Endothelial cell of umbilical vein (primary cell): ENCODE data around the gene RPS28. TPM values are rescaled to one million over a fixed set of nuclear protein-coding genes. Genes with fewer than 3 reads are reported as not detected.
"Not testable (repeated sequence)": the region's sequence is repeated elsewhere in the genome, so short reads cannot be mapped to it uniquely, and the experiment has no call there.

Source experiments
- BruUV-seq: library from RNA; stranded (reverse); fragments of 400-500 nt; replicated peaks from 2 replicates; lab custom pipeline; 2021; lab: Mats Ljungman, UMichigan
- CTCF ChIA-PET: fragments of 300-600, 350-600 bp; sonication (Branson Sonifier 250); formaldehyde crosslinking; loops from one replicate; lab custom pipeline; 2021; ENCODE audit warnings: antibody characterized with exemption, inconsistent platforms; lab: Charles Lee
- POLR2A ChIA-PET: fragments of 300-600, 350-600 bp; sonication (Branson Sonifier 250); formaldehyde crosslinking; loops from one replicate; lab custom pipeline; 2021; ENCODE audit warnings: antibody characterized with exemption, inconsistent platforms; lab: Charles Lee
- DNase-seq: peaks from one replicate; pipeline ENCODE4 v3.0.0-alpha.2; 2011; ENCODE audit warnings: low read depth, low spot score
- FAIRE-seq: peaks from 2 replicates; lab custom pipeline; 2011; peaks lifted over from hg19 to GRCh38; lab: Jason Lieb, UNC
- H2AFZ ChIP-seq: 2 replicates; pipeline ENCODE4 v1.6.0; 2012; ENCODE audit warnings: low read depth, low read length, control low read depth, inconsistent platforms
- H3K27ac ChIP-seq: 2 replicates; pipeline ENCODE4 v1.5.1; 2011; ENCODE audit warnings: low read depth, mild to moderate bottlenecking, control low read depth, low read length, moderate library complexity; ENCODE audit not compliant: insufficient read depth
- H3K27me3 ChIP-seq, 2 experiments: 2 replicates each; pipeline versions ENCODE4 v1.6.0 to v1.6.1; 2011; ENCODE audit warnings: low read length in 2 of 2, mixed read lengths in 1 of 2; ENCODE audit not compliant: control insufficient read depth in 2 of 2, insufficient read depth in 2 of 2
- H3K36me3 ChIP-seq, 2 experiments: 2 replicates in 1 of 2; 3 replicates in 1 of 2; pipeline ENCODE4 v1.5.1; 2011; ENCODE audit warnings: low read length in 2 of 2, mild to moderate bottlenecking in 1 of 2, moderate library complexity in 1 of 2; ENCODE audit not compliant: control insufficient read depth in 2 of 2, insufficient read depth in 2 of 2; ENCODE audit errors: extremely low read depth in 1 of 2
- H3K4me1 ChIP-seq: 3 replicates; pipeline ENCODE4 v1.5.1; 2011; ENCODE audit warnings: mild to moderate bottlenecking, low read length; ENCODE audit not compliant: control insufficient read depth, insufficient read depth; ENCODE audit errors: extremely low read depth
- H3K4me2 ChIP-seq: 2 replicates; pipeline ENCODE4 v1.6.1; 2011; ENCODE audit warnings: low read length, control low read depth, mixed read lengths; ENCODE audit not compliant: insufficient read depth
- H3K4me3 ChIP-seq, 3 experiments: fragments of 200-600 bp in 1 of 3; sonication (generic), shearing (Covaris generic) in 1 of 3; replicated peaks in 1 of 3; 2 replicates each; pipeline ENCODE4 v1.5.1; 2011 to 2016; ENCODE audit warnings: control low read depth in 3 of 3, low read length in 3 of 3, mild to moderate bottlenecking in 2 of 3, inconsistent platforms in 1 of 3, low read depth in 1 of 3, moderate library complexity in 1 of 3; ENCODE audit not compliant: insufficient read depth in 1 of 3
- H3K79me2 ChIP-seq: 2 replicates; pipeline ENCODE4 v1.6.0; 2012; ENCODE audit warnings: low read length, inconsistent platforms; ENCODE audit not compliant: control insufficient read depth, insufficient read depth
- H3K9ac ChIP-seq: replicated peaks from 2 replicates; pipeline ENCODE3; 2011; ENCODE audit warnings: low read length, control low read depth; ENCODE audit not compliant: insufficient read depth; ENCODE audit errors: extremely low read depth
- H3K9me1 ChIP-seq: replicated peaks from 3 replicates; pipeline ENCODE4 v1.6.0; 2011; ENCODE audit warnings: mild to moderate bottlenecking, low read length; ENCODE audit not compliant: control insufficient read depth, insufficient read depth; ENCODE audit errors: extremely low read depth
- H3K9me3 ChIP-seq: replicated peaks from 2 replicates; pipeline ENCODE4 v1.5.1; 2012; ENCODE audit warnings: low read length, inconsistent platforms; ENCODE audit not compliant: control insufficient read depth, insufficient read depth
- H4K20me1 ChIP-seq: replicated peaks from 2 replicates; pipeline ENCODE3; 2011; ENCODE audit warnings: mild to moderate bottlenecking, low read length; ENCODE audit not compliant: control insufficient read depth, insufficient read depth; ENCODE audit errors: extremely low read depth
- CTCF ChIP-seq, 2 donors: IDR thresholded peaks; 1 replicate in 1 of 2; 2 replicates in 1 of 2; pipeline ENCODE4 v1.5.1; 2011; ENCODE audit warnings: low read length in 2 of 2, mild to moderate bottlenecking in 2 of 2, moderate library complexity in 2 of 2, control low read depth in 1 of 2, inconsistent platforms in 1 of 2, low read depth in 1 of 2; ENCODE audit not compliant: insufficient read depth in 1 of 2; ENCODE audit errors: extremely low read depth in 1 of 2
- dilution Hi-C: fragments of 300-500 bp; cut with MboI; formaldehyde crosslinking; loops from one replicate; pipeline ENCODE4 v1.15.0; 2019; ENCODE audit warnings: low sequenced_read_pairs; ENCODE audit not compliant: extremely low pct_ligation_motif_present
- intact Hi-C: fragments of 100-400 bp; cut with micrococcal nuclease; formaldehyde crosslinking; loops from one replicate; pipeline ENCODE4 v1.10.0; 2022
- polyA plus RNA-seq, 4 experiments: library from polyadenylated mRNA; depleted of rRNA in 3 of 4; stranded (reverse) in 3 of 4; unstranded in 1 of 4; fragments of >200 nt; gene quantifications; 2 replicates each; pipeline versions ENCODE4 v1.2.1 to v1.2.3, GENCODE V29; 2011 to 2012; ENCODE audit warnings: missing spikeins in 1 of 4
- total RNA-seq: library from RNA; stranded (reverse); gene quantifications from 2 replicates; pipeline ENCODE4 v1.2.3, GENCODE V29; 2021

The RPS28 gene
- total and polyA plus RNA-seq, 2 donors (not counting 3 experiments of a cell fraction or from before 2014, with no cell fraction given) = 865 to 1,664 TPM

- CTCF ChIA-PET, H3K9me1 ChIP-seq, POLR2A ChIA-PET, H3K27ac ChIP-seq, H3K27me3 ChIP-seq, H3K9me3 ChIP-seq, H3K79me2 ChIP-seq, dilution Hi-C loops, H3K4me1 ChIP-seq, H3K4me2 ChIP-seq, H3K36me3 ChIP-seq, DNase-seq, H2AFZ ChIP-seq, H4K20me1 ChIP-seq, intact Hi-C loops, H3K9ac ChIP-seq, BruUV-seq, H3K4me3 ChIP-seq: not testable (repeated sequence)
- FAIRE-seq = peak; percentile 78
These were observed 30.0 kb upstream of the RPS28 start for GRCh38 chr19:8291337-8291736.

GRCh38 chr19:8302357-8302691 is 19.0 kb upstream of the RPS28 start:
- ChIA-PET POLR2A (interaction anchor here (0.6 kb wide), 1 partner anchor 36 kb away, joined by 6 read pairs; no protein-coding TSS in a partner anchor), CTCF (interaction anchor here (0.5 to 0.7 kb wide), 2 partner anchors 59 to 177 kb away, joined by 3 read pairs; no protein-coding TSS in a partner anchor)
- Histone ChIP-seq H3K4me3 (no peak overlapping the region), H3K27ac (no peak overlapping the region), H3K36me3 (peaks cover 0 to 4% of the 10 kb centered on the region in 2 experiments), H2AFZ (no peak overlapping the region), H3K27me3 (no peaks in the 10 kb centered on the region), H4K20me1 (no peaks in the 10 kb centered on the region), H3K9me1 (no peaks in the 10 kb centered on the region), H3K9me3 (no peaks in the 10 kb centered on the region), H3K9ac (no peak overlapping the region), H3K4me1 (peaks cover 7% of the 10 kb centered on the region), H3K4me2 (no peak overlapping the region), H3K79me2 (peaks cover 7% of the 10 kb centered on the region)
- no peak for DNase-seq
- FAIRE-seq = no peak
- dilution Hi-C loops (no loop called here), intact Hi-C loops (no loop called here)
- BruUV-seq = TSS peak; percentile 21
- TF ChIP-seq CTCF (IDR thresholded peaks at IDR 0.05; ENCODE audit: extremely low read depth in 1 of 2, insufficient read depth in 1 of 2, low read depth in 1 of 2, low read length in 2 of 2) = no peak
